ENCODE results near the gene IL17RC. TPM values are rescaled to one million over a fixed set of nuclear protein-coding genes. Genes with fewer than 3 reads are reported as not detected.

The IL17RC gene
- total RNA-seq, 1 experiment from 2014 or later, result 45.0 TPM

GRCh38 chr3:9918261-9919038 is 1.6 kb downstream of the IL17RC start:
- Histone ChIP-seq H3K36me3 (ENCODE audit: low read depth) (no peaks in the 10 kb centered on the region), H3K27me3 (ENCODE audit: insufficient read depth, low read depth) (no peaks in the 10 kb centered on the region), H3K27ac (no peak overlapping the region), H4K20me1 (ENCODE audit: insufficient read depth) (no peaks in the 10 kb centered on the region), H3K4me3 (no peak overlapping the region), H2AFZ (no peak overlapping the region), H3K79me2 (ENCODE audit: low read depth) (no peaks in the 10 kb centered on the region), H3K4me2 (peak overlapping the region; percentile 95), H3F3A (ENCODE audit: insufficient read depth, low read depth) (0 out of 2 replicates have a peak, but pooled peaks cover 5% of the 10 kb centered on the region), H3K9me3 (ENCODE audit: insufficient read depth, low read depth) (no peaks in the 10 kb centered on the region), H3K4me1 (replicated peaks; ENCODE audit: insufficient read depth) (peaks cover 26% of the 10 kb centered on the region), H3K9me2 (ENCODE audit: insufficient read depth) (no peaks in the 10 kb centered on the region)
- DNase-seq, result no peak
- ChIA-PET POLR2A (ENCODE audit: unreplicated experiment) (no interaction called here), CTCF (no interaction called here)
- TF ChIP-seq CTCF (conservative IDR thresholded peaks at IDR 0.05) (no peak), EZH2 (IDR thresholded peaks at IDR 0.05; ENCODE audit: low read depth) (no peak)
- intact Hi-C loops (cut with micrococcal nuclease; ENCODE audit: unreplicated experiment), result no loop called here
- BruUV-seq (replicated peaks), result no TSS peak

- 0 out of 2 replicates have a peak, but pooled peaks cover 9% of the 10 kb centered on the region for H3F3A ChIP-seq (ENCODE audit: insufficient read depth, low read depth)
- BruUV-seq (replicated peaks), result no TSS peak
- no peaks in the 10 kb centered on the region for H3K9me3 ChIP-seq (ENCODE audit: insufficient read depth, low read depth)
- H3K4me3 ChIP-seq, result no peak overlapping the region
- H3K36me3 ChIP-seq (ENCODE audit: low read depth), result peaks cover 4% of the 10 kb centered on the region; the same call in 1 of the 2 replicates
- H3K4me2 ChIP-seq, result no peak overlapping the region
- no peaks in the 10 kb centered on the region for H3K27me3 ChIP-seq (ENCODE audit: insufficient read depth, low read depth)
- ChIA-PET CTCF (no interaction called here), POLR2A (ENCODE audit: unreplicated experiment) (no interaction called here)
- no peak for TF ChIP-seq EZH2 (IDR thresholded peaks at IDR 0.05; ENCODE audit: low read depth)
- no peak for TF ChIP-seq CTCF (conservative IDR thresholded peaks at IDR 0.05)
- H3K79me2 ChIP-seq (ENCODE audit: low read depth), result no peaks in the 10 kb centered on the region
- H4K20me1 ChIP-seq (ENCODE audit: insufficient read depth), result no peaks in the 10 kb centered on the region
- H3K9me2 ChIP-seq (ENCODE audit: insufficient read depth), result no peaks in the 10 kb centered on the region
- intact Hi-C loops (cut with micrococcal nuclease; ENCODE audit: unreplicated experiment), result no loop called here
- no peak for DNase-seq
- no peak overlapping the region for H2AFZ ChIP-seq
- no peak overlapping the region for H3K27ac ChIP-seq
- H3K4me1 ChIP-seq (replicated peaks; ENCODE audit: insufficient read depth), result peaks cover 10% of the 10 kb centered on the region; the same call in 1 of the 2 replicates
These were observed 11.3 kb downstream of the IL17RC start for GRCh38 chr3:9928158-9928557.

GRCh38 chr3:9930804-9931418 is 14.0 kb downstream of the IL17RC start:
- ChIA-PET CTCF (interaction anchor here (0.6 to 0.7 kb wide), 4 partner anchors 10 to 264 kb away, joined by 3 to 14 read pairs (median 7); no protein-coding TSS in a partner anchor), POLR2A (ENCODE audit: unreplicated experiment) (no interaction called here)
- H4K20me1 ChIP-seq (ENCODE audit: insufficient read depth), result no peaks in the 10 kb centered on the region
- no peak for DNase-seq
- BruUV-seq (replicated peaks), result no TSS peak
- TF ChIP-seq CTCF (conservative IDR thresholded peaks at IDR 0.05) (peak; percentile 32; the same call in 1 of the 2 replicates), EZH2 (IDR thresholded peaks at IDR 0.05; ENCODE audit: low read depth) (no peak)
- intact Hi-C loops (cut with micrococcal nuclease; ENCODE audit: unreplicated experiment), result no loop called here
- H3K9me2 ChIP-seq (ENCODE audit: insufficient read depth), result no peaks in the 10 kb centered on the region
- peaks cover 15% of the 10 kb centered on the region for H3K79me2 ChIP-seq (ENCODE audit: low read depth)
- H2AFZ ChIP-seq, result no peak overlapping the region
- peaks cover 23% of the 10 kb centered on the region for H3K4me1 ChIP-seq (replicated peaks; ENCODE audit: insufficient read depth)
- no peak overlapping the region for H3K27ac ChIP-seq
- no peak overlapping the region for H3K4me2 ChIP-seq
- no peaks in the 10 kb centered on the region for H3K9me3 ChIP-seq (ENCODE audit: insufficient read depth, low read depth)
- H3K27me3 ChIP-seq (ENCODE audit: insufficient read depth, low read depth), result no peaks in the 10 kb centered on the region
- H3F3A ChIP-seq (ENCODE audit: insufficient read depth, low read depth), result peaks cover 11% of the 10 kb centered on the region; the same call in 1 of the 2 replicates
- H3K4me3 ChIP-seq, result no peak overlapping the region
- H3K36me3 ChIP-seq (ENCODE audit: low read depth), result peaks cover 7% of the 10 kb centered on the region

Measured in PC-9 (cell line).